Liver (tissue), 9 donors: Measurements from ENCODE around the gene PHF10. TPM values are rescaled to one million over a fixed set of nuclear protein-coding genes. Genes with fewer than 3 reads are reported as not detected.

Experiments used
- DNase-seq: peaks from one replicate; pipeline ENCODE4 v3.0.0-alpha.2; 2017; ENCODE audit warnings: low spot score
- H3K27ac ChIP-seq, 2 donors: one replicate each; pipeline ENCODE4 v1.7.0; 2013; ENCODE audit warnings: inconsistent platforms in 2 of 2, low read length in 2 of 2, control low read depth in 1 of 2, low read depth in 1 of 2, mild to moderate bottlenecking in 1 of 2
- H3K27me3 ChIP-seq, 4 donors: one replicate each; pipeline versions ENCODE4 v1.6.1 to v1.7.0; 2013; ENCODE audit warnings: low read length in 3 of 4, inconsistent platforms in 1 of 4, mild to moderate bottlenecking in 1 of 4, moderate library complexity in 1 of 4; ENCODE audit not compliant: control insufficient read depth in 4 of 4, insufficient read depth in 4 of 4
- H3K36me3 ChIP-seq, 4 donors: one replicate each; pipeline versions ENCODE4 v1.6.1 to v1.7.0; 2013; ENCODE audit warnings: low read length in 3 of 4, mild to moderate bottlenecking in 3 of 4, low read depth in 1 of 4, moderate library complexity in 1 of 4; ENCODE audit not compliant: control insufficient read depth in 4 of 4, insufficient read depth in 3 of 4
- H3K4me1 ChIP-seq, 4 donors: one replicate each; pipeline versions ENCODE4 v1.6.1 to v1.7.0; 2013; ENCODE audit warnings: low read length in 3 of 4, mild to moderate bottlenecking in 3 of 4, moderate library complexity in 1 of 4; ENCODE audit not compliant: control insufficient read depth in 4 of 4, insufficient read depth in 4 of 4
- H3K4me3 ChIP-seq, 3 donors: one replicate each; pipeline versions ENCODE4 v1.6.1 to v1.7.0; 2013; ENCODE audit warnings: low read length in 3 of 3, control low read depth in 1 of 3, low read depth in 1 of 3, mild to moderate bottlenecking in 1 of 3
- H3K9ac ChIP-seq, 2 donors: one replicate each; pipeline ENCODE4 v1.7.0; 2013; ENCODE audit warnings: low read length in 2 of 2, mild to moderate bottlenecking in 2 of 2, moderate library complexity in 2 of 2, control low read depth in 1 of 2, low read depth in 1 of 2
- H3K9me3 ChIP-seq, 4 donors: one replicate each; pipeline versions ENCODE4 v1.6.1 to v1.7.0; 2013; ENCODE audit warnings: low read length in 3 of 4; ENCODE audit not compliant: control insufficient read depth in 4 of 4
- ATF3 ChIP-seq: IDR thresholded peaks from 2 replicates; pipeline ENCODE4 v1.6.1; 2016; ENCODE audit warnings: antibody characterized with exemption
- CTCF ChIP-seq: fragments of 150-350 bp; IDR thresholded peaks from 2 replicates; pipeline ENCODE4 v1.5.1; 2017; ENCODE audit warnings: improper control_type of control experiment, low read depth, low read length; ENCODE audit not compliant: missing input control
- EGR1 ChIP-seq, 2 donors: IDR thresholded peaks; 2 replicates each; pipeline ENCODE4 v1.6.1; 2016 to 2018; ENCODE audit warnings: antibody characterized with exemption in 2 of 2, low read depth in 2 of 2
- FOXA1 ChIP-seq: IDR thresholded peaks from 2 replicates; pipeline ENCODE4 v1.6.1; 2016; ENCODE audit warnings: antibody characterized with exemption
- FOXA2 ChIP-seq: IDR thresholded peaks from 2 replicates; pipeline ENCODE4 v1.6.1; 2016; ENCODE audit warnings: antibody characterized with exemption
- GABPA ChIP-seq, 2 donors: IDR thresholded peaks in 1 of 2; conservative IDR thresholded peaks in 1 of 2; 2 replicates each; pipeline ENCODE4 v1.6.1; 2016; ENCODE audit warnings: antibody characterized with exemption in 2 of 2, mild to moderate bottlenecking in 1 of 2, moderate library complexity in 1 of 2
- HNF4A ChIP-seq, 2 donors: conservative IDR thresholded peaks; 2 replicates each; pipeline ENCODE4 v1.6.1; 2016; ENCODE audit warnings: antibody characterized with exemption in 2 of 2, mild to moderate bottlenecking in 2 of 2
- HNF4G ChIP-seq: IDR thresholded peaks from 2 replicates; pipeline ENCODE4 v1.6.1; 2016; ENCODE audit warnings: antibody characterized with exemption
- JUND ChIP-seq, 2 donors: IDR thresholded peaks; 2 replicates each; pipeline ENCODE4 v1.6.1; 2016; ENCODE audit warnings: antibody characterized with exemption in 2 of 2
- MAX ChIP-seq: IDR thresholded peaks from 2 replicates; pipeline ENCODE4 v1.6.1; 2016; ENCODE audit warnings: antibody characterized with exemption
- NR2F2 ChIP-seq: IDR thresholded peaks from 2 replicates; pipeline ENCODE4 v1.6.1; 2016; ENCODE audit warnings: antibody characterized with exemption
- RAD21 ChIP-seq, 2 donors: IDR thresholded peaks; 2 replicates each; pipeline ENCODE4 v1.6.1; 2016; ENCODE audit warnings: antibody characterized with exemption in 2 of 2, mild to moderate bottlenecking in 2 of 2
- REST ChIP-seq: IDR thresholded peaks from 2 replicates; pipeline ENCODE4 v1.6.1; 2016; ENCODE audit warnings: antibody characterized with exemption, mild to moderate bottlenecking
- RXRA ChIP-seq, 2 donors: IDR thresholded peaks; 2 replicates each; pipeline ENCODE4 v1.6.1; 2017 to 2018; ENCODE audit warnings: antibody characterized with exemption in 2 of 2, mild to moderate bottlenecking in 1 of 2
- SP1 ChIP-seq: IDR thresholded peaks from 2 replicates; pipeline ENCODE4 v1.6.1; 2018; ENCODE audit warnings: antibody characterized with exemption, mild to moderate bottlenecking
- TAF1 ChIP-seq: conservative IDR thresholded peaks from 2 replicates; pipeline ENCODE4 v1.6.1; 2016; ENCODE audit warnings: antibody characterized with exemption, mild to moderate bottlenecking
- YY1 ChIP-seq: IDR thresholded peaks from 2 replicates; pipeline ENCODE4 v1.6.1; 2016; ENCODE audit warnings: antibody characterized with exemption, mild to moderate bottlenecking
- ZBTB33 ChIP-seq: IDR thresholded peaks from 2 replicates; pipeline ENCODE4 v1.6.1; 2016; ENCODE audit warnings: antibody characterized with exemption
- WGBS: extraction: QIAGEN DNeasy Blood & Tissue Kit; methylation state at CpG from one replicate; pipeline ENCODE4 v1.1.7; 2013; 5-methylcytosine and 5-hydroxymethylcytosine counted together
- polyA plus RNA-seq, 2 donors: library from polyadenylated mRNA; stranded (reverse) in 1 of 2; unstranded in 1 of 2; fragments of 200-250 nt in 1 of 2; fragments of >200 nt in 1 of 2; fragmentation: Nextera tagmentation in 1 of 2; extraction: Ambion mirVana in 1 of 2; gene quantifications; one replicate each; pipeline versions ENCODE4 v1.2.1 to v1.2.3, GENCODE V29; 2013 to 2015
- total RNA-seq, 2 donors: library from RNA; depleted of rRNA; stranded (reverse); fragments of >200 nt; gene quantifications; one replicate each; pipeline ENCODE4 v1.2.3, GENCODE V29; 2014
- donor health status: healthy.
- donor health status: healthy.
- donor health status: healthy.
- donor health status: healthy.
- donor health status: healthy.

The PHF10 gene
- total and polyA plus RNA-seq, 4 donors, result 10.2 to 25.7 (median 18.6) TPM

GRCh38 chr6:169763881-169764280 is 39.6 kb upstream of the PHF10 start (continued):
- TF ChIP-seq GABPA (IDR thresholded peaks at IDR 0.05 in 1 of 2, conservative IDR thresholded peaks at IDR 0.05 in 1 of 2), result no peak

GRCh38 chr6:169763308-169763707 is 39.0 kb upstream of the PHF10 start:
- Histone ChIP-seq H3K9ac (no peak overlapping the region), H3K9me3 (no peaks in the 10 kb centered on the region), H3K4me3 (peak overlapping the region in 1 of 3 donors; percentile 28), H3K36me3 (peaks cover 2 to 29% (median 17%) of the 10 kb centered on the region in 4 donors), H3K4me1 (peaks cover 0 to 47% (median 24%) of the 10 kb centered on the region in 4 donors), H3K27me3 (no peaks in the 10 kb centered on the region), H3K27ac (peak overlapping the region in 1 of 2 donors; percentile 26)
- TF ChIP-seq HNF4A (conservative IDR thresholded peaks at IDR 0.05), result peak in 1 of 2 donors; percentile 48
- peak; percentile 5 for TF ChIP-seq MAX
- peak in 1 of 2 donors; percentile 6 for TF ChIP-seq RXRA (IDR thresholded peaks at IDR 0.05)
- TF ChIP-seq JUND (IDR thresholded peaks at IDR 0.05), result no peak
- TF ChIP-seq FOXA2, result no peak
- TF ChIP-seq NR2F2, result no peak
- no peak for TF ChIP-seq RAD21 (IDR thresholded peaks at IDR 0.05)
- TF ChIP-seq YY1, result peak; percentile 43
- TF ChIP-seq FOXA1, result no peak
- no peak for TF ChIP-seq EGR1 (IDR thresholded peaks at IDR 0.05; ENCODE audit: low read depth in 2 of 2)
- TF ChIP-seq CTCF, result no peak
- no peak for TF ChIP-seq REST
- TF ChIP-seq TAF1, result no peak
- TF ChIP-seq ATF3, result no peak
- TF ChIP-seq GABPA (IDR thresholded peaks at IDR 0.05 in 1 of 2, conservative IDR thresholded peaks at IDR 0.05 in 1 of 2), result peak in 1 of 2 donors; percentile 29
- TF ChIP-seq HNF4G, result no peak
- TF ChIP-seq ZBTB33, result no peak
- TF ChIP-seq SP1, result no peak
- WGBS, result 55% methylated on average over 10 of the region's 10 CpGs
- no peak for DNase-seq
